HEK293 (cell line): ENCODE data around the gene ANKRD6.

Experiments used
- EGR2 ChIP-seq: fragments of 450-650 bp; formaldehyde crosslinking; IDR thresholded peaks from 2 replicates; pipeline ENCODE4 v1.5.1; 2016; ENCODE audit warnings: low read depth, missing biosample characterization, missing genetic modification characterization
- GLIS2 ChIP-seq: fragments of 450-650 bp; formaldehyde crosslinking; IDR thresholded peaks from 2 replicates; pipeline ENCODE4 v1.5.1; 2016; ENCODE audit warnings: missing biosample characterization, missing genetic modification characterization
- KLF17 ChIP-seq: fragments of 450-650 bp; formaldehyde crosslinking; IDR thresholded peaks from 2 replicates; pipeline ENCODE4 v1.5.1; 2016; ENCODE audit warnings: missing biosample characterization, missing genetic modification characterization
- MZF1 ChIP-seq: fragments of 450-650 bp; formaldehyde crosslinking; IDR thresholded peaks from 2 replicates; pipeline ENCODE4 v1.5.1; 2017; ENCODE audit warnings: missing biosample characterization, missing genetic modification characterization, borderline replicate concordance
- OSR2 ChIP-seq: fragments of 450-650 bp; formaldehyde crosslinking; IDR thresholded peaks from 2 replicates; pipeline ENCODE4 v1.5.1; 2016; ENCODE audit warnings: missing biosample characterization, missing genetic modification characterization
- PRDM1 ChIP-seq: fragments of 450-650 bp; formaldehyde crosslinking; IDR thresholded peaks from 2 replicates; pipeline ENCODE4; 2016; ENCODE audit warnings: missing biosample characterization, missing genetic modification characterization
- SALL2 ChIP-seq: fragments of 450-650 bp; formaldehyde crosslinking; IDR thresholded peaks from 2 replicates; pipeline ENCODE4 v1.5.0; 2017; ENCODE audit warnings: missing biosample characterization, mild to moderate bottlenecking, missing genetic modification characterization, borderline replicate concordance
- SCRT2 ChIP-seq: fragments of 450-650 bp; formaldehyde crosslinking; IDR thresholded peaks from 2 replicates; pipeline ENCODE4 v1.5.1; 2016; ENCODE audit warnings: missing biosample characterization, missing genetic modification characterization
- SP7 ChIP-seq: fragments of 450-650 bp; formaldehyde crosslinking; IDR thresholded peaks from 2 replicates; pipeline ENCODE4 v1.5.1; 2016; ENCODE audit warnings: missing biosample characterization, missing genetic modification characterization
- TRIM28 ChIP-seq: IDR thresholded peaks from 2 replicates; pipeline ENCODE4 v1.6.1; 2011; ENCODE audit warnings: low read length, control low read depth, borderline replicate concordance
- TSHZ1 ChIP-seq: fragments of 450-650 bp; formaldehyde crosslinking; IDR thresholded peaks from 2 replicates; pipeline ENCODE4 v1.5.1; 2016; ENCODE audit warnings: missing biosample characterization, missing genetic modification characterization, borderline replicate concordance
- WT1 ChIP-seq: fragments of 450-650 bp; formaldehyde crosslinking; IDR thresholded peaks from 2 replicates; pipeline ENCODE4 v1.5.1; 2016; ENCODE audit warnings: missing biosample characterization, missing genetic modification characterization
- ZFP3 ChIP-seq: fragments of 450-650 bp; formaldehyde crosslinking; IDR thresholded peaks from 2 replicates; pipeline ENCODE4 v1.5.1; 2016; ENCODE audit warnings: low read depth, missing biosample characterization, missing genetic modification characterization
- ZFP37 ChIP-seq: fragments of 450-650 bp; formaldehyde crosslinking; IDR thresholded peaks from 2 replicates; pipeline ENCODE4 v1.5.1; 2016; ENCODE audit warnings: missing biosample characterization, missing genetic modification characterization
- ZNF10 ChIP-seq: fragments of 450-650 bp; formaldehyde crosslinking; IDR thresholded peaks from 2 replicates; pipeline ENCODE4 v1.5.1; 2017; ENCODE audit warnings: missing biosample characterization, missing genetic modification characterization
- ZNF155 ChIP-seq: fragments of 450-650 bp; formaldehyde crosslinking; IDR thresholded peaks from 2 replicates; pipeline ENCODE4 v1.5.1; 2016; ENCODE audit warnings: missing biosample characterization, missing genetic modification characterization
- ZNF175 ChIP-seq: fragments of 450-650 bp; formaldehyde crosslinking; IDR thresholded peaks from 2 replicates; pipeline ENCODE4 v1.5.1; 2016; ENCODE audit warnings: missing biosample characterization, missing genetic modification characterization
- ZNF248 ChIP-seq: fragments of 450-650 bp; formaldehyde crosslinking; IDR thresholded peaks from 2 replicates; pipeline ENCODE4 v1.5.1; 2017; ENCODE audit warnings: missing biosample characterization, missing genetic modification characterization
- ZNF26 ChIP-seq: fragments of 450-650 bp; formaldehyde crosslinking; IDR thresholded peaks from 2 replicates; pipeline ENCODE4 v1.5.1; 2016; ENCODE audit warnings: missing biosample characterization, missing genetic modification characterization
- ZNF266 ChIP-seq: fragments of 450-650 bp; formaldehyde crosslinking; IDR thresholded peaks from 2 replicates; pipeline ENCODE4 v1.5.1; 2016; ENCODE audit warnings: missing biosample characterization, missing genetic modification characterization, low read depth
- ZNF274 ChIP-seq, 2 experiments: fragments of 200-500 bp in 1 of 2; fragments of 450-650 bp in 1 of 2; sonication (Bioruptor generic) in 1 of 2; formaldehyde crosslinking in 1 of 2; IDR thresholded peaks; 2 replicates each; pipeline versions ENCODE4 v1.5.1 to v1.6.1; 2014 to 2016; ENCODE audit warnings: borderline replicate concordance in 1 of 2, inconsistent platforms in 1 of 2, low read length in 1 of 2, missing biosample characterization in 1 of 2, missing genetic modification characterization in 1 of 2
- ZNF335 ChIP-seq: fragments of 450-650 bp; formaldehyde crosslinking; conservative IDR thresholded peaks from 2 replicates; pipeline ENCODE4 v1.5.1; 2016; ENCODE audit warnings: missing biosample characterization, missing genetic modification characterization
- ZNF394 ChIP-seq: fragments of 450-650 bp; formaldehyde crosslinking; IDR thresholded peaks from 2 replicates; pipeline ENCODE4 v1.5.1; 2016; ENCODE audit warnings: missing biosample characterization, missing genetic modification characterization, mild to moderate bottlenecking, moderate library complexity, borderline replicate concordance
- ZNF544 ChIP-seq: fragments of 450-650 bp; formaldehyde crosslinking; IDR thresholded peaks from 2 replicates; pipeline ENCODE4 v1.5.0; 2017; ENCODE audit warnings: missing biosample characterization, missing genetic modification characterization
- ZNF561 ChIP-seq: fragments of 450-650 bp; IDR thresholded peaks from 2 replicates; pipeline ENCODE4 v1.5.1; 2018; ENCODE audit warnings: missing biosample characterization, missing genetic modification characterization, borderline replicate concordance
- ZNF645 ChIP-seq: fragments of 450-650 bp; formaldehyde crosslinking; IDR thresholded peaks from 2 replicates; pipeline ENCODE4; 2016; ENCODE audit warnings: missing biosample characterization, missing genetic modification characterization
- ZNF677 ChIP-seq: fragments of 450-650 bp; IDR thresholded peaks from 2 replicates; pipeline ENCODE4 v1.5.0; 2018; ENCODE audit warnings: missing biosample characterization, mild to moderate bottlenecking, missing genetic modification characterization, moderate library complexity
- ZNF830 ChIP-seq: fragments of 450-650 bp; IDR thresholded peaks from 2 replicates; pipeline ENCODE4 v1.5.0; 2018; ENCODE audit warnings: missing biosample characterization, missing genetic modification characterization, low read depth, mild to moderate bottlenecking, moderate library complexity
- ZNF843 ChIP-seq: fragments of 450-650 bp; formaldehyde crosslinking; IDR thresholded peaks from 2 replicates; pipeline ENCODE4 v1.5.1; 2016; ENCODE audit warnings: missing biosample characterization, missing genetic modification characterization
- ZSCAN23 ChIP-seq: fragments of 450-650 bp; formaldehyde crosslinking; IDR thresholded peaks from 2 replicates; pipeline ENCODE4 v1.5.1; 2016; ENCODE audit warnings: missing biosample characterization, missing genetic modification characterization
- TF ChIP-seq, protein P1 (sequence below): fragments of 450-650 bp; formaldehyde crosslinking; IDR thresholded peaks from 2 replicates; pipeline ENCODE4 v1.5.1; 2017; ENCODE audit warnings: missing biosample characterization, missing genetic modification characterization

The ANKRD6 gene

DNA sequence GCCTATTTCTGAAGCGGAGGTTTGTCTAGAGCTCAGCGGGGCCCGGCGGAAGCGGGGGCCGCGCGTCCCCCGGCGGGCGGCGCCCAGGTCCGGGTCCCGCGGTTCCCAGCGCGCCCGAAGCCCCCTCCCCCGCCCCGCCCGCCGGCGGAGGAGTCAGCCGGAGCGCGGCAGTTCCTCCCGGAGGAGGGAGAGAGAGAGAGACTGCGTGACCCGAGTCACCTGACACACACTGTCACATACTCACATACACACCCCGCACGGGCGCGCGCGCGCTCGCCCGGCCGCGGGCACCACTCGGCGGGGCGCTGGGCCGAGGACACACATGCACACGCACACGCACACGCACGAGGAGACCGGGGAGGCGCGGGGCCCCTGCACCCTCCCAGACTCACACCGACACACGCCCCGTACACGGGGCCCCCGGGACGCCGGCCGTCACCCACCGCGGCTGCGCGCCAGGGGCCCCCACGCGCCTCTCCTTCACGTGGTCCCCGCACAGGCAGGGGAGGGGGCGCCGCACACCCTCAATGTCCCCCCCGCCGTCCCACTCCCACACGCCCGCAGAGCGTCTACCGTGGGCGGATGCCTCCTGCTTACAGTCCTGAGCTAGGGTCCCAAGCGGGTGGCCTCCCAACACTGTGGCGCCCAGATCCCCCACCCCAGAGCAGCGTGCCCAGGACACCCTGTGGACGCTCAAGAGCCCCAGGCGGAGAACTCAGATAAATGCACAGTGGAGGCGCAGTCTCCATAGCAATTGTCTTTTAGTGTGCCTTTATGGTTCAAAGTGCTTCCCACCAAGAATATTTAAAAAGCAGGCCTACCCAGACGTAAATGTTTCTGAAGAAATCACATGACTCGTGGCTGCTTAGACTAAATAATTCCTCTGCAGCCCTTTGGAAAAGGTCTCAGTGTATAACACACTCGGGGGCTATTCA, 20.6 kb upstream of the ANKRD6 start, which contains the start of gene RRAGD (continued):
- TF ChIP-seq ZNF335 (tag by site-specific recombination) (peak; percentile 87), ZSCAN23 (no peak), ZNF843 (tag by site-specific recombination) (0 out of 2 replicates have a peak, but pooled peaks have one; percentile 17), ZNF677 (no peak), PRDM1 (tag by site-specific recombination) (no peak), TRIM28 (no peak), MZF1 (peak; percentile 20; the same call in 1 of the 2 replicates), ZNF248 (tag by site-specific recombination) (no peak), ZNF155 (tag by site-specific recombination) (no peak), TSHZ1 (tag by site-specific recombination) (no peak), SALL2 (no peak), OSR2 (tag by site-specific recombination) (no peak), KLF17 (peak; percentile 42; the same call in 1 of the 2 replicates), ZFP3 (tag by site-specific recombination) (no peak), ZNF561 (tag by site-specific recombination) (peak; percentile 89; the same call in 1 of the 2 replicates), ZNF274 (IDR thresholded peaks at IDR 0.05; ENCODE audit: low read length) (no peak), ZNF274 (tag by site-specific recombination; IDR thresholded peaks at IDR 0.05; ENCODE audit: borderline replicate concordance) (no peak), ZNF10 (tag by site-specific recombination) (peak; percentile 40; the same call in 1 of the 2 replicates), SCRT2 (tag by site-specific recombination) (no peak), WT1 (tag by site-specific recombination) (no peak; the same call in 1 of the 2 replicates), EGR2 (tag by site-specific recombination) (peak; percentile 90), SP7 (tag by site-specific recombination) (peak; percentile 32; the same call in 1 of the 2 replicates), ZNF645 (tag by site-specific recombination) (no peak), ZNF26 (no peak), ZNF830 (tag by site-specific recombination) (no peak), ZFP37 (no peak), ZNF394 (tag by site-specific recombination) (0 out of 2 replicates have a peak, but pooled peaks have one; percentile 32), ZNF544 (tag by site-specific recombination) (no peak), GLIS2 (tag by site-specific recombination) (peak; percentile 99), ZNF175 (tag by site-specific recombination) (no peak), ZNF266 (tag by site-specific recombination) (no peak)
- TF ChIP-seq, protein P1, sequence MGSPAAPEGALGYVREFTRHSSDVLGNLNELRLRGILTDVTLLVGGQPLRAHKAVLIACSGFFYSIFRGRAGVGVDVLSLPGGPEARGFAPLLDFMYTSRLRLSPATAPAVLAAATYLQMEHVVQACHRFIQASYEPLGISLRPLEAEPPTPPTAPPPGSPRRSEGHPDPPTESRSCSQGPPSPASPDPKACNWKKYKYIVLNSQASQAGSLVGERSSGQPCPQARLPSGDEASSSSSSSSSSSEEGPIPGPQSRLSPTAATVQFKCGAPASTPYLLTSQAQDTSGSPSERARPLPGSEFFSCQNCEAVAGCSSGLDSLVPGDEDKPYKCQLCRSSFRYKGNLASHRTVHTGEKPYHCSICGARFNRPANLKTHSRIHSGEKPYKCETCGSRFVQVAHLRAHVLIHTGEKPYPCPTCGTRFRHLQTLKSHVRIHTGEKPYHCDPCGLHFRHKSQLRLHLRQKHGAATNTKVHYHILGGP (tag by site-specific recombination), result no peak
